HL-60 (cell line): Measurements from ENCODE around the gene CREB5.

Source experiments
- DNase-seq, 2 experiments: peaks; one replicate each; pipeline ENCODE4 v3.0.0-alpha.2; 2010 to 2020; ENCODE audit warnings: low read depth in 1 of 2, low spot score in 1 of 2
- H3K27ac ChIP-seq: fragments of 250-450 bp; sonication (Bioruptor Pico); replicated peaks from 2 replicates; pipeline ENCODE4 v1.5.1; 2020; ENCODE audit warnings: mild to moderate bottlenecking, moderate library complexity
- H3K27me3 ChIP-seq: fragments of 250-450 bp; sonication (Bioruptor Pico); 2 replicates; pipeline ENCODE4 v1.5.1; 2021; ENCODE audit warnings: mild to moderate bottlenecking, moderate library complexity; ENCODE audit not compliant: insufficient read depth, poor library complexity, severe bottlenecking
- H3K4me3 ChIP-seq: replicated peaks from 2 replicates; pipeline ENCODE4 v1.5.1; 2011; ENCODE audit warnings: mild to moderate bottlenecking, control low read depth, low read length; ENCODE audit not compliant: insufficient read depth
- CTCF ChIP-seq: IDR thresholded peaks from one replicate; pipeline ENCODE4 v1.5.1; 2011; ENCODE audit warnings: low read length, control low read depth, inconsistent platforms; ENCODE audit not compliant: insufficient read depth
- GABPA ChIP-seq: IDR thresholded peaks from 2 replicates; pipeline ENCODE4 v1.6.1; 2012; ENCODE audit warnings: low read depth
- POLR2AphosphoS5 ChIP-seq: IDR thresholded peaks from 2 replicates; pipeline ENCODE4 v1.6.1; 2012; ENCODE audit warnings: low read depth
- REST ChIP-seq: IDR thresholded peaks from 2 replicates; pipeline ENCODE4 v1.6.1; 2012; ENCODE audit warnings: low read depth; ENCODE audit not compliant: insufficient replicate concordance
- SPI1 ChIP-seq: IDR thresholded peaks from 2 replicates; pipeline ENCODE4 v1.6.1; 2012; ENCODE audit warnings: low read depth, mild to moderate bottlenecking, borderline replicate concordance

The CREB5 gene

GRCh38 chr7:28452681-28453080 lies 40.4 kb downstream of the CREB5 start:
- H3K27ac ChIP-seq, result no peak overlapping the region
- H3K27me3 ChIP-seq, result no peaks in the 10 kb centered on the region
- H3K4me3 ChIP-seq, result no peak overlapping the region
- TF ChIP-seq GABPA (no peak), SPI1 (no peak), REST (no peak), POLR2AphosphoS5 (no peak), CTCF (no peak)
- no peak for DNase-seq

GRCh38 chr7:28455486-28455885 lies 43.2 kb downstream of the CREB5 start:
- Histone ChIP-seq H3K4me3 (no peak overlapping the region), H3K27ac (no peak overlapping the region), H3K27me3 (no peaks in the 10 kb centered on the region)
- no peak for DNase-seq
- TF ChIP-seq REST, result no peak
- no peak for TF ChIP-seq SPI1
- no peak for TF ChIP-seq POLR2AphosphoS5
- no peak for TF ChIP-seq GABPA
- TF ChIP-seq CTCF, result no peak

- H3K4me3 ChIP-seq, result no peak overlapping the region
- no peak overlapping the region for H3K27ac ChIP-seq
- TF ChIP-seq GABPA (no peak), REST (no peak), SPI1 (no peak), POLR2AphosphoS5 (no peak), CTCF (no peak)
- no peak for DNase-seq
- no peaks in the 10 kb centered on the region for H3K27me3 ChIP-seq
Observed at GRCh38 chr7:28456044-28456443, 43.7 kb downstream of the CREB5 start.
